ENCODE results near the gene ZNF407. TPM values are rescaled to one million over a fixed set of nuclear protein-coding genes. Genes with fewer than 3 reads are reported as not detected.

Gene ZNF407
- total and polyA plus RNA-seq, 2 of the 13 experiments (the other 11 are each of a cell fraction or from before 2014, with no cell fraction given) = 2.3 to 8.7 TPM

DNA sequence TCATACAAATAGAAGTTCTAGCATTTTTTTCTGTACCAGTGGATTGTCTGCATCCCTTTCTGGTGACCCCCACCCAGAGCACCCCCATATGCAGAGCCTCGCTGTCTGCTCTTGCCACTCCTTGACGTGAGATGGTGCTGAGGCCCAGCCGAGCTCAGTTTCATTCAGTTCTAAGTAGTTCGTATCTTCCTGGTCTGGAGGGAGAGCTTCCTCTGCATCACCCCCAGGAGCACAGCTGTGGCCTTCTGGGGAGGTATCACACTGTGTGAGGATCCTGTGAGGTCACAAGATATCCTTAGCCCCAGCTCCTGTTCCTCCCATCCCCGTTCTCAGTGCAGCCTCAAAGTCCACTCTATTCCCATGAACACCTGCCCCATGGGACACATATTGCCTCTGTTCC lies 478.6 kb downstream of the ZNF407 start:
- in situ Hi-C loops (cut with HindIII; ENCODE audit: extremely low pct_ligation_motif_present, low pct_unique_long_range_greater_than_20kb) = no loop called here
- no peak for FAIRE-seq
- ChIA-PET CTCF (ENCODE audit: low intra/inter-chr PET ratio, low total read pairs) (no interaction called here), POLR2A (no interaction called here)
- Histone ChIP-seq H3K4me2 (ENCODE audit: low read depth, low read length) (no peak overlapping the region), H3K27me3 (ENCODE audit: control insufficient read depth in 1 of 2, insufficient read depth in 2 of 2, low read length in 2 of 2) (peaks cover 1 to 31% of the 10 kb centered on the region in 2 experiments; a peak in 3 of 5 replicates), H3K27ac (ENCODE audit: extremely low read length, insufficient read depth, low read length) (no peak overlapping the region), H3K36me3 (replicated peaks in 1 of 2; ENCODE audit: control insufficient read depth in 1 of 2, insufficient read depth in 2 of 2, low read length in 2 of 2) (no peaks in the 10 kb centered on the region), H3K79me2 (ENCODE audit: insufficient read depth, low read length) (no peaks in the 10 kb centered on the region), H3K9ac (ENCODE audit: insufficient read depth, low read depth, low read length) (no peak overlapping the region), H2AFZ (ENCODE audit: low read length) (no peak overlapping the region), H4K20me1 (ENCODE audit: insufficient read depth, low read length) (no peaks in the 10 kb centered on the region), H3K4me3 (replicated peaks in 1 of 3; ENCODE audit: insufficient read depth in 1 of 3, low read depth in 2 of 3, low read length in 3 of 3) (no peak overlapping the region), H3K4me1 (ENCODE audit: insufficient read depth, low read length) (peaks cover 11% of the 10 kb centered on the region), H3K9me3 (ENCODE audit: low read length) (peaks cover 9% of the 10 kb centered on the region)
- TF ChIP-seq ZBTB21 (CRISPR knock-in tag; IDR thresholded peaks at IDR 0.05) (no peak), ZNF234 (CRISPR knock-in tag; conservative IDR thresholded peaks at IDR 0.05) (no peak), IRX3 (CRISPR knock-in tag; IDR thresholded peaks at IDR 0.05; ENCODE audit: borderline replicate concordance, low read depth) (no peak), GFI1 (CRISPR knock-in tag; IDR thresholded peaks at IDR 0.05; ENCODE audit: borderline replicate concordance) (no peak), GZF1 (CRISPR knock-in tag; IDR thresholded peaks at IDR 0.05) (no peak), NFYC (CRISPR knock-in tag; IDR thresholded peaks at IDR 0.05) (no peak), KLF6 (CRISPR knock-in tag; IDR thresholded peaks at IDR 0.05) (no peak), PTBP1 (IDR thresholded peaks at IDR 0.05; ENCODE audit: low read depth, low read length, poor library complexity, severe bottlenecking) (no peak)
- TF ChIP-seq, protein P1, sequence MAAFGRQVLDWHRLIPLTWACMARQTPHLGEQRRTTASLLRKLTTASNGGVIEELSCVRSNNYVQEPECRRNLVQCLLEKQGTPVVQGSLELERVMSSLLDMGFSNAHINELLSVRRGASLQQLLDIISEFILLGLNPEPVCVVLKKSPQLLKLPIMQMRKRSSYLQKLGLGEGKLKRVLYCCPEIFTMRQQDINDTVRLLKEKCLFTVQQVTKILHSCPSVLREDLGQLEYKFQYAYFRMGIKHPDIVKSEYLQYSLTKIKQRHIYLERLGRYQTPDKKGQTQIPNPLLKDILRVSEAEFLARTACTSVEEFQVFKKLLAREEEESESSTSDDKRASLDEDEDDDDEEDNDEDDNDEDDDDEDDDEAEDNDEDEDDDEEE (CRISPR knock-in tag; IDR thresholded peaks at IDR 0.05) = no peak
- TF ChIP-seq, protein P2, sequence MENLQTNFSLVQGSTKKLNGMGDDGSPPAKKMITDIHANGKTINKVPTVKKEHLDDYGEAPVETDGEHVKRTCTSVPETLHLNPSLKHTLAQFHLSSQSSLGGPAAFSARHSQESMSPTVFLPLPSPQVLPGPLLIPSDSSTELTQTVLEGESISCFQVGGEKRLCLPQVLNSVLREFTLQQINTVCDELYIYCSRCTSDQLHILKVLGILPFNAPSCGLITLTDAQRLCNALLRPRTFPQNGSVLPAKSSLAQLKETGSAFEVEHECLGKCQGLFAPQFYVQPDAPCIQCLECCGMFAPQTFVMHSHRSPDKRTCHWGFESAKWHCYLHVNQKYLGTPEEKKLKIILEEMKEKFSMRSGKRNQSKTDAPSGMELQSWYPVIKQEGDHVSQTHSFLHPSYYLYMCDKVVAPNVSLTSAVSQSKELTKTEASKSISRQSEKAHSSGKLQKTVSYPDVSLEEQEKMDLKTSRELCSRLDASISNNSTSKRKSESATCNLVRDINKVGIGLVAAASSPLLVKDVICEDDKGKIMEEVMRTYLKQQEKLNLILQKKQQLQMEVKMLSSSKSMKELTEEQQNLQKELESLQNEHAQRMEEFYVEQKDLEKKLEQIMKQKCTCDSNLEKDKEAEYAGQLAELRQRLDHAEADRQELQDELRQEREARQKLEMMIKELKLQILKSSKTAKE (CRISPR knock-in tag; IDR thresholded peaks at IDR 0.05; ENCODE audit: borderline replicate concordance) = no peak
- TF ChIP-seq, protein P3, sequence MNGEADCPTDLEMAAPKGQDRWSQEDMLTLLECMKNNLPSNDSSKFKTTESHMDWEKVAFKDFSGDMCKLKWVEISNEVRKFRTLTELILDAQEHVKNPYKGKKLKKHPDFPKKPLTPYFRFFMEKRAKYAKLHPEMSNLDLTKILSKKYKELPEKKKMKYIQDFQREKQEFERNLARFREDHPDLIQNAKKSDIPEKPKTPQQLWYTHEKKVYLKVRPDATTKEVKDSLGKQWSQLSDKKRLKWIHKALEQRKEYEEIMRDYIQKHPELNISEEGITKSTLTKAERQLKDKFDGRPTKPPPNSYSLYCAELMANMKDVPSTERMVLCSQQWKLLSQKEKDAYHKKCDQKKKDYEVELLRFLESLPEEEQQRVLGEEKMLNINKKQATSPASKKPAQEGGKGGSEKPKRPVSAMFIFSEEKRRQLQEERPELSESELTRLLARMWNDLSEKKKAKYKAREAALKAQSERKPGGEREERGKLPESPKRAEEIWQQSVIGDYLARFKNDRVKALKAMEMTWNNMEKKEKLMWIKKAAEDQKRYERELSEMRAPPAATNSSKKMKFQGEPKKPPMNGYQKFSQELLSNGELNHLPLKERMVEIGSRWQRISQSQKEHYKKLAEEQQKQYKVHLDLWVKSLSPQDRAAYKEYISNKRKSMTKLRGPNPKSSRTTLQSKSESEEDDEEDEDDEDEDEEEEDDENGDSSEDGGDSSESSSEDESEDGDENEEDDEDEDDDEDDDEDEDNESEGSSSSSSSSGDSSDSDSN (CRISPR knock-in tag; IDR thresholded peaks at IDR 0.05) = no peak
- intact Hi-C loops (cut with micrococcal nuclease; ENCODE audit: unreplicated experiment) = no loop called here
- no peak for ATAC-seq
- WGBS (ENCODE audit: low lambda C conversion rate) = 30% methylated on average over 5 of the region's 5 CpGs
- BruUV-seq (replicated peaks) = no TSS peak
- DNase-seq (ENCODE audit: low spot score) = no peak
